ENCODE data around the gene RNF103.

DNA sequence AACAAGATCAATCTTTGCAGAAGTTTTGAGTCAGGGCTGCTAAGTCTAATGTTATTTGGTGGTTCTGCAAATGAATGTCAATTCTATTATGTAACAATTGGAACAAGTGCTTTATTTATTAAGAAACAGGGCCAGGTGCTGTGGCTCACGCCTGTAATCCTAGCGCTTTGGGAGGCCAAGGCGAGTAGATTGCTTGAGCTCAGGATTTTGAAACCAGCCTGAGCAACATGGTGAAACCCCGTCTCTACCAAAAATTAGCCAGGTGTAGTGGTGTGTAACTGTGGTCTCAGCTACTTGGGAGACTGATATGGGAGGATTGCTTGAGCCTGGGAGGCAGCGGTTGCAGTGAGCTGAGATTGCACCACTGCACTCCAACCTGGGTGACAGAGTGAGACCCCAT is 13.2 kb upstream of the RNF103 start:
- TF ChIP-seq, protein P1, sequence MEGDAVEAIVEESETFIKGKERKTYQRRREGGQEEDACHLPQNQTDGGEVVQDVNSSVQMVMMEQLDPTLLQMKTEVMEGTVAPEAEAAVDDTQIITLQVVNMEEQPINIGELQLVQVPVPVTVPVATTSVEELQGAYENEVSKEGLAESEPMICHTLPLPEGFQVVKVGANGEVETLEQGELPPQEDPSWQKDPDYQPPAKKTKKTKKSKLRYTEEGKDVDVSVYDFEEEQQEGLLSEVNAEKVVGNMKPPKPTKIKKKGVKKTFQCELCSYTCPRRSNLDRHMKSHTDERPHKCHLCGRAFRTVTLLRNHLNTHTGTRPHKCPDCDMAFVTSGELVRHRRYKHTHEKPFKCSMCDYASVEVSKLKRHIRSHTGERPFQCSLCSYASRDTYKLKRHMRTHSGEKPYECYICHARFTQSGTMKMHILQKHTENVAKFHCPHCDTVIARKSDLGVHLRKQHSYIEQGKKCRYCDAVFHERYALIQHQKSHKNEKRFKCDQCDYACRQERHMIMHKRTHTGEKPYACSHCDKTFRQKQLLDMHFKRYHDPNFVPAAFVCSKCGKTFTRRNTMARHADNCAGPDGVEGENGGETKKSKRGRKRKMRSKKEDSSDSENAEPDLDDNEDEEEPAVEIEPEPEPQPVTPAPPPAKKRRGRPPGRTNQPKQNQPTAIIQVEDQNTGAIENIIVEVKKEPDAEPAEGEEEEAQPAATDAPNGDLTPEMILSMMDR (IDR thresholded peaks at IDR 0.05; ENCODE audit: control extremely low read depth in 1 of 3, insufficient read depth in 1 of 3, low read depth in 1 of 3, low read length in 3 of 3), result no peak
- TF ChIP-seq BRCA1 (IDR thresholded peaks at IDR 0.05; ENCODE audit: low read depth, low read length), result no peak
- TF ChIP-seq POLR2A (IDR thresholded peaks at IDR 0.05; ENCODE audit: control extremely low read depth in 1 of 2, low read depth in 2 of 2, low read length in 2 of 2), result no peak
- no peak for TF ChIP-seq SIX5 (IDR thresholded peaks at IDR 0.05; ENCODE audit: low read depth, low read length)
- no peak for TF ChIP-seq TAF1 (IDR thresholded peaks at IDR 0.05; ENCODE audit: low read depth, low read length)

Data from H1 (cell line).